Measurements from ENCODE around the gene NOX4. TPM values are rescaled to one million over a fixed set of nuclear protein-coding genes. Genes with fewer than 3 reads are reported as not detected.
"Not testable (repeated sequence)": the region's sequence is repeated elsewhere in the genome, so short reads cannot be mapped to it uniquely, and the experiment has no call there.

NOX4 gene
- total and polyA plus RNA-seq, 2 of the 8 experiments (the other 6 are each of a cell fraction or from before 2014, with no cell fraction given) = 2.0 to 2.3 TPM

DNA sequence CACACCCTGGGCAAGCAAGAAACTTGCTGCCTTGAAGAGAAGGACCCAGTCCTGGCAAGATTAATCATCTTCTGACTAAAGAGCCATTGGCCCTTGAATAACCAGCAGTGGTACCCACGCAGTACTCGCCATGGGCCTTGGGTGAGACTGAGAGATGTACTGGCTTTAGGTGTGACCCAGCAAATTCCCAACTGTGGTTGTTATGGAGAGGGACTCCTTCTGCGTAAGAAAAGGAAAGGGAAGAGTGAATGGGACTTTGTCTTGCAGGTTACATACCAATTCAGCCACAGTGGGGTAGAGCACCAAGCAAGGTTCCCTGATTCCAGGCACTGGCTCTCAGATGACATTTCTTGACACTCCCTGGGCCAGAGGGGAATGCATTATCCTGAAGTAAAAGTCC lies 80.1 kb downstream of the NOX4 start:
- H2AFZ ChIP-seq (ENCODE audit: low read length); H3K14ac ChIP-seq (ENCODE audit: insufficient read length); H3K4me2 ChIP-seq (ENCODE audit: insufficient read depth in 1 of 2, low read depth in 2 of 2, low read length in 2 of 2); H2BK20ac ChIP-seq (ENCODE audit: low read length); H3K27me3 ChIP-seq (replicated peaks in 1 of 4; ENCODE audit: control insufficient read depth in 3 of 4, extremely low read depth in 1 of 4, insufficient read depth in 3 of 4, low read length in 3 of 4); H4K8ac ChIP-seq (ENCODE audit: extremely low read depth, insufficient read depth, low read length); H3K36me3 ChIP-seq (ENCODE audit: control insufficient read depth in 2 of 4, insufficient read depth in 4 of 4, low read length in 3 of 4); CTCF ChIA-PET (ENCODE audit: partially characterized antibody); H2AK5ac ChIP-seq (ENCODE audit: low read depth, low read length); H3K4ac ChIP-seq (replicated peaks; ENCODE audit: insufficient read length, low read depth, low read length); H3K79me2 ChIP-seq (ENCODE audit: control insufficient read depth in 1 of 2, insufficient read depth in 2 of 2, low read length in 2 of 2); H3K56ac ChIP-seq (replicated peaks; ENCODE audit: insufficient read length, low read depth, low read length); H3K4me1 ChIP-seq (replicated peaks in 1 of 4; ENCODE audit: control insufficient read depth in 3 of 4, insufficient read depth in 4 of 4, low read length in 3 of 4); H3K4me3 ChIP-seq (ENCODE audit: extremely low read depth in 1 of 4, insufficient read depth in 2 of 4, low read depth in 3 of 4, low read length in 4 of 4); H3K9me3 ChIP-seq (ENCODE audit: insufficient read depth in 2 of 2, low read depth in 1 of 2, low read length in 1 of 2); H3K9ac ChIP-seq (replicated peaks in 1 of 4; ENCODE audit: extremely low read depth in 1 of 4, low read depth in 3 of 4, low read length in 3 of 4); H3K23me2 ChIP-seq (ENCODE audit: low read depth, low read length); DNase-seq (ENCODE audit: low read depth in 1 of 2, low spot score in 2 of 2); POLR2A ChIA-PET (ENCODE audit: partially characterized antibody); H4K20me1 ChIP-seq (replicated peaks in 1 of 2; ENCODE audit: control insufficient read depth in 1 of 2, insufficient read depth in 2 of 2, low read length in 2 of 2); H3K23ac ChIP-seq (ENCODE audit: insufficient read length); H3K18ac ChIP-seq (ENCODE audit: extremely low read depth, low read length); H3K27ac ChIP-seq (ENCODE audit: low read depth, low read length); H4K91ac ChIP-seq (replicated peaks; ENCODE audit: insufficient read length, low read length); H2BK15ac ChIP-seq (ENCODE audit: low read length); H4K5ac ChIP-seq (ENCODE audit: insufficient read length, low read depth, low read length); H2BK12ac ChIP-seq (ENCODE audit: low read depth, low read length); H2BK120ac ChIP-seq (replicated peaks; ENCODE audit: low read depth, low read length); H3K79me1 ChIP-seq (ENCODE audit: low read depth, low read length): not testable (repeated sequence)
- 0 out of 2 replicates have a peak overlapping the region, but pooled peaks have one; percentile 24 for H2BK5ac ChIP-seq (ENCODE audit: low read depth, low read length)
- 87% methylated on average over 3 of the region's 3 CpGs; no CpG with 5 or more reads in 1 of the 2 experiments for WGBS, 2 experiments (ENCODE audit: extremely low coverage in 1 of 2, insufficient coverage in 1 of 2, insufficient read length in 1 of 2, insufficient replicate concordance in 2 of 2, low coverage in 1 of 2, low lambda C conversion rate in 2 of 2, missing lambda C conversion rate in 1 of 2)
- FAIRE-seq = peak; percentile 85
- 0 out of 2 replicates have a peak, but pooled peaks have one; percentile 8 for TF ChIP-seq MAFK (IDR thresholded peaks at IDR 0.05; ENCODE audit: low read depth, low read length)

DNA sequence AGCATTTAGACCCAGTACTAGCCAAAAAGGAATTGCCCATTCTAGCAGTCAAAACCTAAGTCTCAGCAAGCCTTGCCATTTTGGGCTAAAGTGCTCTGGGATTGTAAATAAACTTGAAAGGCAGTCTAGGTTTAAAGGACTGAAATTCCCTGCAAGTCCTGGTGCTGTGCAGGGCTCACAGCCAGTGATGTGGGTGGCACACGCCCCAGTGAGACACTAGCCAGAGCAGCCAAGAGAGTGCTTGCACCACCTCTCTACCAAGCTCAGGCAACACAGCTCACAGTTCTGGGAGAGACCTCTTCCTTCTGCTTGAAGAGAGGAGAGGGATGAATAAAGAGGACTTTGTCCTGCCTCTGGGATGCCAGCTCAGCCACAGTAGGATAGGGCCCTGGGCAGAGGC lies 80.5 kb downstream of the NOX4 start:
- CTCF ChIA-PET (ENCODE audit: partially characterized antibody); H3K18ac ChIP-seq (ENCODE audit: extremely low read depth, low read length); H3K4me1 ChIP-seq (replicated peaks in 1 of 4; ENCODE audit: control insufficient read depth in 3 of 4, insufficient read depth in 4 of 4, low read length in 3 of 4); H3K4me3 ChIP-seq (ENCODE audit: extremely low read depth in 1 of 4, insufficient read depth in 2 of 4, low read depth in 3 of 4, low read length in 4 of 4); H3K9me3 ChIP-seq (ENCODE audit: insufficient read depth in 2 of 2, low read depth in 1 of 2, low read length in 1 of 2); H3K56ac ChIP-seq (replicated peaks; ENCODE audit: insufficient read length, low read depth, low read length); H3K36me3 ChIP-seq (ENCODE audit: control insufficient read depth in 2 of 4, insufficient read depth in 4 of 4, low read length in 3 of 4); POLR2A ChIA-PET (ENCODE audit: partially characterized antibody); H3K23me2 ChIP-seq (ENCODE audit: low read depth, low read length); H4K91ac ChIP-seq (replicated peaks; ENCODE audit: insufficient read length, low read length); DNase-seq (ENCODE audit: low read depth in 1 of 2, low spot score in 2 of 2); H3K4me2 ChIP-seq (ENCODE audit: insufficient read depth in 1 of 2, low read depth in 2 of 2, low read length in 2 of 2); H3K79me1 ChIP-seq (ENCODE audit: low read depth, low read length); H4K5ac ChIP-seq (ENCODE audit: insufficient read length, low read depth, low read length); H3K27me3 ChIP-seq (replicated peaks in 1 of 4; ENCODE audit: control insufficient read depth in 3 of 4, extremely low read depth in 1 of 4, insufficient read depth in 3 of 4, low read length in 3 of 4); H2AFZ ChIP-seq (ENCODE audit: low read length); H3K27ac ChIP-seq (ENCODE audit: low read depth, low read length); FAIRE-seq; H3K9ac ChIP-seq (replicated peaks in 1 of 4; ENCODE audit: extremely low read depth in 1 of 4, low read depth in 3 of 4, low read length in 3 of 4); H2AK5ac ChIP-seq (ENCODE audit: low read depth, low read length); H3K79me2 ChIP-seq (ENCODE audit: control insufficient read depth in 1 of 2, insufficient read depth in 2 of 2, low read length in 2 of 2); H2BK15ac ChIP-seq (ENCODE audit: low read length); H2BK20ac ChIP-seq (ENCODE audit: low read length); H3K4ac ChIP-seq (replicated peaks; ENCODE audit: insufficient read length, low read depth, low read length); H4K8ac ChIP-seq (ENCODE audit: extremely low read depth, insufficient read depth, low read length); H3K14ac ChIP-seq (ENCODE audit: insufficient read length); H2BK120ac ChIP-seq (replicated peaks; ENCODE audit: low read depth, low read length); H3K23ac ChIP-seq (ENCODE audit: insufficient read length); H4K20me1 ChIP-seq (replicated peaks in 1 of 2; ENCODE audit: control insufficient read depth in 1 of 2, insufficient read depth in 2 of 2, low read length in 2 of 2): not testable (repeated sequence)
- Histone ChIP-seq H2BK12ac (ENCODE audit: low read depth, low read length) (0 out of 2 replicates have a peak overlapping the region, but pooled peaks have one; percentile 39), H2BK5ac (ENCODE audit: low read depth, low read length) (peak overlapping the region; percentile 24; the same call in 1 of the 2 replicates)
- WGBS, 2 experiments (ENCODE audit: extremely low coverage in 1 of 2, insufficient coverage in 1 of 2, insufficient read length in 1 of 2, insufficient replicate concordance in 2 of 2, low coverage in 1 of 2, low lambda C conversion rate in 2 of 2, missing lambda C conversion rate in 1 of 2) = no CpG with 5 or more reads among the region's 1 CpG

Data from H1 (cell line).